HG02885 (cell line): Measurements from ENCODE around the gene SPSB3.
"Not testable (repeated sequence)": the region's sequence is repeated elsewhere in the genome, so short reads cannot be mapped to it uniquely, and the experiment has no call there.

Source experiments
- ATAC-seq: cut with Tn5 transposase; IDR thresholded peaks from one replicate; pipeline ENCODE4 v1.9.1; 2021; ENCODE audit warnings: mild to moderate bottlenecking; ENCODE audit not compliant: unreplicated experiment, poor library complexity

SPSB3 gene

GRCh38 chr16:1744338-1744840, 38.0 kb downstream of the SPSB3 start:
- ATAC-seq: no peak

- ATAC-seq: no peak
Measured at GRCh38 chr16:1743376-1744337, 38.7 kb downstream of the SPSB3 start.

GRCh38 chr16:1741553-1742165, 40.7 kb downstream of the SPSB3 start:
- ATAC-seq: no peak

- no peak for ATAC-seq
Measured at GRCh38 chr16:1740781-1741490, 41.4 kb downstream of the SPSB3 start.

GRCh38 chr16:1740234-1740633, 42.1 kb downstream of the SPSB3 start:
- no peak for ATAC-seq

GRCh38 chr16:1734816-1735215, 47.6 kb downstream of the SPSB3 start:
- ATAC-seq: no peak

- no peak for ATAC-seq
Measured at GRCh38 chr16:1734123-1734522, 48.2 kb downstream of the SPSB3 start.

- ATAC-seq: not testable (repeated sequence)
Measured at GRCh38 chr16:1732551-1732987, 49.8 kb downstream of the SPSB3 start.

- no peak for ATAC-seq
Measured at GRCh38 chr16:1732071-1732470, 50.3 kb downstream of the SPSB3 start.

GRCh38 chr16:1731603-1732002, 50.8 kb downstream of the SPSB3 start:
- ATAC-seq: no peak

- ATAC-seq: no peak
Measured at GRCh38 chr16:1731073-1731472, 51.3 kb downstream of the SPSB3 start.

GRCh38 chr16:1729445-1729844, 52.9 kb downstream of the SPSB3 start:
- ATAC-seq: no peak

- no peak for ATAC-seq
Measured at GRCh38 chr16:1729026-1729425, 53.3 kb downstream of the SPSB3 start.

GRCh38 chr16:1727651-1728624, 54.4 kb downstream of the SPSB3 start:
- no peak for ATAC-seq
